Loucy (cell line): Measurements from ENCODE around the gene CSF3R.
"Not testable (repeated sequence)": the region's sequence is repeated elsewhere in the genome, so short reads cannot be mapped to it uniquely, and the experiment has no call there.

Experiments used
- H2AFZ ChIP-seq: fragments of 200-600 bp; sonication (generic); 2 replicates; pipeline ENCODE4 v1.6.0; 2016; ENCODE audit warnings: antibody characterized with exemption, mild to moderate bottlenecking, low read length, moderate library complexity
- H3F3A ChIP-seq: fragments of 200-600 bp; 2 replicates; pipeline ENCODE4 v1.6.0; 2016; ENCODE audit warnings: antibody characterized with exemption, low read depth, mild to moderate bottlenecking
- H3K27me3 ChIP-seq: fragments of 200-600 bp; sonication (generic); 2 replicates; pipeline ENCODE4 v1.6.1; 2014; ENCODE audit warnings: low read length, mild to moderate bottlenecking; ENCODE audit not compliant: insufficient read depth, poor library complexity, severe bottlenecking
- H3K36me3 ChIP-seq: fragments of 200-600 bp; sonication (generic); 2 replicates; pipeline ENCODE4 v1.6.1; 2016; ENCODE audit warnings: low read length; ENCODE audit not compliant: insufficient read depth
- H3K4me1 ChIP-seq: fragments of 200-600 bp; sonication (generic); 2 replicates; pipeline ENCODE4 v1.5.1; 2014; ENCODE audit warnings: low read length, mild to moderate bottlenecking; ENCODE audit not compliant: insufficient read depth, poor library complexity, severe bottlenecking
- H3K4me2 ChIP-seq: fragments of 200-600 bp; sonication (generic); 2 replicates; pipeline ENCODE4 v1.6.0; 2014; ENCODE audit warnings: antibody characterized with exemption, low read length, low read depth, mild to moderate bottlenecking; ENCODE audit not compliant: poor library complexity, severe bottlenecking
- H3K4me3 ChIP-seq: fragments of 200-600 bp; sonication (generic); 2 replicates; pipeline ENCODE4 v1.5.1; 2014; ENCODE audit warnings: low read length, mild to moderate bottlenecking, mixed read lengths; ENCODE audit not compliant: poor library complexity, severe bottlenecking
- H3K79me2 ChIP-seq: fragments of 200-600 bp; sonication (generic); 2 replicates; pipeline ENCODE4 v1.6.1; 2014; ENCODE audit warnings: low read length; ENCODE audit not compliant: insufficient read depth
- H3K9ac ChIP-seq: fragments of 200-600 bp; sonication (generic); 2 replicates; pipeline ENCODE4 v1.6.0; 2014; ENCODE audit warnings: mild to moderate bottlenecking, low read depth, low read length, moderate library complexity; ENCODE audit not compliant: poor library complexity, severe bottlenecking
- H3K9me2 ChIP-seq: fragments of 200-600 bp; sonication (generic); replicated peaks from 2 replicates; pipeline ENCODE4 v1.6.1; 2016; ENCODE audit warnings: low read depth, low read length, mixed read lengths
- H3K9me3 ChIP-seq: fragments of 200-600 bp; sonication (generic); 2 replicates; pipeline ENCODE4 v1.6.1; 2014; ENCODE audit warnings: mild to moderate bottlenecking, antibody characterized with exemption, low read length, low read depth; ENCODE audit not compliant: insufficient read depth
- H4K20me1 ChIP-seq: fragments of 200-600 bp; sonication (generic); 2 replicates; pipeline ENCODE4 v1.6.0; 2014; ENCODE audit warnings: antibody characterized with exemption, low read length, mild to moderate bottlenecking; ENCODE audit not compliant: insufficient read depth, poor library complexity, severe bottlenecking
- CTCF ChIP-seq: fragments of 200-600 bp; sonication (generic); conservative IDR thresholded peaks from 2 replicates; pipeline ENCODE4 v1.5.1; 2014; ENCODE audit warnings: mild to moderate bottlenecking, antibody characterized with exemption, low read length
- EZH2phosphoT487 ChIP-seq: fragments of 200-600 bp; IDR thresholded peaks from 2 replicates; pipeline ENCODE4 v1.6.1; 2018; ENCODE audit warnings: antibody characterized with exemption, mild to moderate bottlenecking, moderate library complexity, borderline replicate concordance

Gene CSF3R

GRCh38 chr1:36513676-36514473 lies 31.2 kb upstream of the CSF3R start:
- H3K4me3 ChIP-seq, result no peak overlapping the region
- no peaks in the 10 kb centered on the region for H3K9me3 ChIP-seq
- H3K4me2 ChIP-seq, result no peak overlapping the region
- H3K9me2 ChIP-seq, result no peaks in the 10 kb centered on the region
- H3F3A ChIP-seq, result no peaks in the 10 kb centered on the region
- H3K27me3 ChIP-seq, result no peaks in the 10 kb centered on the region
- H3K79me2 ChIP-seq, result no peaks in the 10 kb centered on the region
- no peak overlapping the region for H2AFZ ChIP-seq
- no peaks in the 10 kb centered on the region for H3K4me1 ChIP-seq
- TF ChIP-seq EZH2phosphoT487 (no peak), CTCF (no peak)
- no peak overlapping the region for H3K9ac ChIP-seq
- H4K20me1 ChIP-seq, result no peaks in the 10 kb centered on the region
- no peaks in the 10 kb centered on the region for H3K36me3 ChIP-seq

GRCh38 chr1:36512842-36513241 lies 30.1 kb upstream of the CSF3R start:
- Histone ChIP-seq H3K4me2 (no peak overlapping the region), H3K9ac (no peak overlapping the region), H3K4me1 (no peaks in the 10 kb centered on the region), H3K79me2 (no peaks in the 10 kb centered on the region), H3K27me3 (no peaks in the 10 kb centered on the region), H3F3A (no peaks in the 10 kb centered on the region), H2AFZ (no peak overlapping the region), H3K36me3 (no peaks in the 10 kb centered on the region), H3K9me3 (no peaks in the 10 kb centered on the region), H3K4me3 (no peak overlapping the region), H4K20me1 (no peaks in the 10 kb centered on the region), H3K9me2 (no peaks in the 10 kb centered on the region)
- TF ChIP-seq EZH2phosphoT487 (no peak), CTCF (no peak)

GRCh38 chr1:36511804-36512798 lies 29.4 kb upstream of the CSF3R start:
- H3K27me3 ChIP-seq, result no peaks in the 10 kb centered on the region
- no peaks in the 10 kb centered on the region for H3K79me2 ChIP-seq
- no peak overlapping the region for H3K4me3 ChIP-seq
- TF ChIP-seq EZH2phosphoT487 (no peak), CTCF (no peak)
- no peak overlapping the region for H3K9ac ChIP-seq
- H3K4me2 ChIP-seq, result no peak overlapping the region
- no peaks in the 10 kb centered on the region for H3K36me3 ChIP-seq
- no peaks in the 10 kb centered on the region for H3K9me3 ChIP-seq
- H3K4me1 ChIP-seq, result no peaks in the 10 kb centered on the region
- H3F3A ChIP-seq, result no peaks in the 10 kb centered on the region
- no peaks in the 10 kb centered on the region for H4K20me1 ChIP-seq
- H3K9me2 ChIP-seq, result no peaks in the 10 kb centered on the region
- no peak overlapping the region for H2AFZ ChIP-seq

GRCh38 chr1:36511220-36511619 lies 28.5 kb upstream of the CSF3R start:
- not testable (repeated sequence) for H3K4me1 ChIP-seq, H3K27me3 ChIP-seq, H3K9me2 ChIP-seq, H2AFZ ChIP-seq, H3K9me3 ChIP-seq, H3K4me2 ChIP-seq, H3K9ac ChIP-seq, H3F3A ChIP-seq, H3K36me3 ChIP-seq, H4K20me1 ChIP-seq, H3K4me3 ChIP-seq, H3K79me2 ChIP-seq
